ENCODE data around the gene HOXA6. TPM values are rescaled to one million over a fixed set of nuclear protein-coding genes. Genes with fewer than 3 reads are reported as not detected.

The HOXA6 gene
- total RNA-seq, 4 donors from 2014 or later: 1.1 to 13.1 (median 6.4) TPM

GRCh38 chr7:27187475-27188385, 40.2 kb upstream of the HOXA6 start:
- TF ChIP-seq CTCF (IDR thresholded peaks at IDR 0.05): no peak
- no peak for ATAC-seq (ENCODE audit: low FRiP score)
- peak; percentile 6 for DNase-seq (ENCODE audit: low spot score)

GRCh38 chr7:27186668-27187474, 39.3 kb upstream of the HOXA6 start:
- TF ChIP-seq CTCF (IDR thresholded peaks at IDR 0.05): no peak
- DNase-seq (ENCODE audit: low spot score) (no peak), ATAC-seq (ENCODE audit: low FRiP score) (no peak)

- ATAC-seq (ENCODE audit: low FRiP score): no peak
- DNase-seq (ENCODE audit: low spot score): peak; percentile 18
- TF ChIP-seq CTCF (IDR thresholded peaks at IDR 0.05): no peak
Observed at GRCh38 chr7:27185854-27186667, 38.5 kb upstream of the HOXA6 start.

GRCh38 chr7:27185013-27185853, 37.7 kb upstream of the HOXA6 start, which contains the start of gene HOXA11:
TSS of gene HOXA11 (minus strand) at chr7:27185232. CDS start at chr7:27185144, 88 bp downstream.
- DNase-seq (ENCODE audit: low spot score) (peak; percentile 18), ATAC-seq (ENCODE audit: low FRiP score) (no peak)
- no peak for TF ChIP-seq CTCF (IDR thresholded peaks at IDR 0.05)

GRCh38 chr7:27184337-27185012, 36.9 kb upstream of the HOXA6 start:
- TF ChIP-seq CTCF (IDR thresholded peaks at IDR 0.05): no peak
- no peak for ATAC-seq (ENCODE audit: low FRiP score)
- peak; percentile 21 for DNase-seq (ENCODE audit: low spot score)
